Stimulated activated CD8-positive, alpha-beta memory T cell treated with anti-CD3 and anti-CD28 coated beads, Interleukin-4, amount 100 ng/mL, for 24 hours (primary cell): Measurements from ENCODE around the gene TK1.
"Not testable (repeated sequence)": the region's sequence is repeated elsewhere in the genome, so short reads cannot be mapped to it uniquely, and the experiment has no call there.

Experiments used
- DNase-seq: peaks from one replicate; pipeline ENCODE4 v3.0.0-alpha.2; 2020; ENCODE audit warnings: low read depth

The TK1 gene

GRCh38 chr17:78148286-78149016, 38.4 kb downstream of the TK1 start:
- no peak for DNase-seq

- DNase-seq: no peak
Measured at GRCh38 chr17:78147315-78147998, 39.4 kb downstream of the TK1 start.

- DNase-seq: no peak
Measured at GRCh38 chr17:78146881-78147280, 40.0 kb downstream of the TK1 start.

- DNase-seq: no peak
Measured at GRCh38 chr17:78146471-78146869, 40.4 kb downstream of the TK1 start.

GRCh38 chr17:78144736-78145641, 41.9 kb downstream of the TK1 start:
- no peak for DNase-seq

DNA sequence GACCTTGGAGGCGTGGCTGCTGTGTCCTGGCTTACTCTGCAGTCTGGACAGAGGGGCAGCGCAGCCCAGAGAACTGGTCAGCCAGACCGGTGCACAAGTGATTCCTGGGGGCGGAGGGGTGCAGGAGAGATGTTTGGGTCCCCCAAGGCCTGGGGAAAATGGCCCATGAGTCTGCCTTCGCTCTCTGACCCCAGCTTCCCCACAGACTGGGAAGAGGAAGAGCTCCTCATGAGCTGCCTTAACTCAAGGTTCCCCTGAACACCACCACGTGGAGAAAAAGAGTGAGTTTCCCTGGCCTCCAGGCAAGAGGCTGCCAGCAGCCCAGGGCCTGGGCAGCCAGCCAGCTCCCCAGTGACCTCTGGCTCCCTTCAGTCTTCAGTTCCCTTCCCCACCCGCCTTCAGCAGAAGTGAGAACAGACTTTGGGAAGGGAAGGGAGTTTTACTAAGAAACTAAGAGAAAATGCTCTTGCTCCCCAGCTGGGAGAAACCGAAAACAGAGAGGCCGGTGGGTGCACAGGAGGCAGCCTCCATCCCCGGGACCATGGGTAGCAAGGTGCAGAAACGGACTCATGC, 42.6 kb downstream of the TK1 start:
- DNase-seq: no peak

- DNase-seq: no peak
Measured at GRCh38 chr17:78143214-78144146, 43.4 kb downstream of the TK1 start.

GRCh38 chr17:78142119-78142861, 44.6 kb downstream of the TK1 start:
- no peak for DNase-seq

DNA sequence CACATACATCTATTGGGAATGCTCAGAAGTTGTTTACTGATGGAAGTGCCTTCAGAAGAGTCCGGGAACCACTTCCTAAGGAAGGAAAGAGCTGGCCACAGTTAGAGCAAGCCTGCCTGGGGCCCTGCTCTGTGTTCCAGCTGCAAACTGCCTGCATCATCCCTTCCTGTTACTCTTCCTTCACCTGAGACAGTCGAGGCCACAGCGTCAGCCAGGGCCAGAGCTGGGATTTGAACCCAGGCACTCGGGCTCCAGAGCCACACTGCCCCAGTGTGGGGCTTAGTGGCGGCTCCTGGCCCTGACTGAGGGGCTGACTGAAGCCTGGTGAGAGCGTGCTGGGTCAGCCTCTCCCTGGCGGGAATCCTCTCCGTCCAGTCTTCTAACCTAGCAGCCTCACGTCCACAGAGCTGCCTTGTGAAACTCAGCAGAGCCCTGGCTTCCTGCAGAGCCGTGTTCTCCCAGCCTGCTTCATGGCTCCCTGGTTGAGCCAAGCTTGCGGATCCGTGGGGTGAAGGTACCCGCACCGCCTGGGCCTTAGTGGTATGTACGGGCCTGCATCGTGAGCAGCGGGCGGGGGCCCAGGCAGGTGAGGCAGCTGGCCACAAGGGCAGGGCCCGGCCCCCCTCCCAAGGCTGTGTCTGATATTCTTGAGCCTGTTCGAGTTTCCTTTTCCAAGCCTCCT, 45.3 kb downstream of the TK1 start:
- DNase-seq: no peak

- DNase-seq: peak; percentile 89
Measured at GRCh38 chr17:78140169-78141051, 46.4 kb downstream of the TK1 start.

- not testable (repeated sequence) for DNase-seq
Measured at GRCh38 chr17:78139861-78140168, 47.0 kb downstream of the TK1 start.

GRCh38 chr17:78138204-78139060, 48.4 kb downstream of the TK1 start:
- no peak for DNase-seq

DNA sequence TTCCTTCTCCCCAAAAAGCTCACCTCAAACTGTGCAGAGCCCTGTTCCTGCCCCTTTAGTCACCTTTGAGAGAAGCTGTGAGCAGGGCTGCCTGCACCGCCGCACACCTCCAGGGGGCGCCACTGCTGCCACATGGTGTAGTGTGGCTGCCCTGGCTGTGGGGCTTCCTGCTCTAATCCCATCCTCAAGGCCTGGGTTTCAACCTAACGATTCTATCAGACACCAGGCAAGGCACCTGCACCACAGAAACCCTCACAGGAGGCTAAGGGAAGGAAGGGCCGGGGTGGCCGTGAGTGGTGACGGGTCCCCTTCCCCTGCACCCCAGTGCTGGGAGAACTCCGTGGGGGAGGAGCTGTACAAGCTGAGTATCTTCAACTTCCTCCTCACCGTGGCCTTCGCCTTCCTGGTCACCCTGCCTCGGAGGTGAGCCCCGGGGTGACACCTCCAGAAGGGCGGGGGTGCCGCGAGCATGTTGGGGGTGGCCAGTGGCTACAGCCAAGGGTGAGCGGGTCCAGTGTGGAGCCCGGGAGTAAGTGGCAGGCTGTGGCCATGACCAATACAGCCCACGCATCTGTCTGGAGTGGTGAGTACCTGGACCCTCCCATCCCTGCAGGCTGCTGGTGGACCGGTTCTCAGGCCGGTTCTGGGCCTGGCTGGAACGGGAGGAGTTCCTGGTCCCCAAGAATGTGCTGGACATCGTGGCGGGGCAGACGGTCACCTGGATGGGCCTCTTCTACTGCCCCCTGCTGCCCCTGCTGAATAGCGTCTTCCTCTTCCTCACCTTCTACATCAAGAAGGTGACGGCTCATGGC, 49.3 kb downstream of the TK1 start:
- DNase-seq: no peak

GRCh38 chr17:78135858-78136500, 50.9 kb downstream of the TK1 start:
- DNase-seq: no peak

DNA sequence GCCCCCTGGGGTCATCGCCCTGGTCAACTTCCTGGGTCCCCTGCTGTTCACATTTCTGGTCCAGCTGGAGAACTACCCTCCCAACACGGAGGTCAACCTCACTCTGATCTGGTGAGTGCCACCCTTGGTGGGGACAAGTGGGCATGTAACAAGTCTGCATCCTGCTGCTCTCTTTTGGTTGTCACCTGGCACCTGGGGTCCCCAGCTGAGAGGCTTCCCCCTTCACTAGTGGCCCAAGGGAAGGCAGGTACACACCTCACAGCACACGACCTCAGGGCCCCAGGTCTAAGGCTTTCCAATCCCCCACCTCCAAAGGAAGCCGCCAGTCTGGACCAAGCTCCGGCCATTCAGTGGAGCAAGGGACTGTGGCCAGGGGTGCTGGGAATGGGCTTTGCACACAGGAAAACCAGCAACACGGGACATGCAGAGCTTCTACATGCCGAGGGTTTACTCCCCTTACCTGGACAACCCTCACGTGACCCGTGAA, 51.9 kb downstream of the TK1 start:
- no peak for DNase-seq
